Transverse colon (tissue), 3 donors: Measurements from ENCODE around the gene ZBTB7C.

Experiments used
- CTCF ChIP-seq, 5 experiments: fragments of 200-600 bp in 3 of 5; fragments of 450-650 bp in 2 of 5; sonication (generic) in 3 of 5; IDR thresholded peaks; 1 replicate in 2 of 5; 2 replicates in 3 of 5; pipeline ENCODE4 v1.5.1; 2016 to 2017; ENCODE audit warnings: antibody characterized with exemption in 5 of 5, inconsistent platforms in 3 of 5, mild to moderate bottlenecking in 2 of 5, moderate library complexity in 1 of 5
- EP300 ChIP-seq: sonication (generic); formaldehyde crosslinking; IDR thresholded peaks from one replicate; pipeline ENCODE4 v1.6.1; 2017; ENCODE audit warnings: antibody characterized with exemption, low read depth
- POLR2A ChIP-seq: fragments of 450-650 bp; IDR thresholded peaks from one replicate; pipeline ENCODE4 v1.6.1; 2016; ENCODE audit warnings: antibody characterized with exemption, mild to moderate bottlenecking, moderate library complexity

GRCh38 chr18:48065601-48065995 lies 343.6 kb downstream of the ZBTB7C start:
- no peak for TF ChIP-seq CTCF (IDR thresholded peaks at IDR 0.05)
- no peak for TF ChIP-seq POLR2A
- TF ChIP-seq EP300, result no peak
